OCI-LY3 (cell line): ENCODE data around the gene SHQ1.

Experiments used
- H2AFZ ChIP-seq: fragments of 200-600, 300-600 bp; shearing (Covaris generic); 2 replicates; pipeline ENCODE4 v1.6.0; 2014; ENCODE audit warnings: antibody characterized with exemption, low read depth, low read length
- H3K27ac ChIP-seq: fragments of 200-600, 300-600 bp; sonication (generic); 2 replicates; pipeline ENCODE4 v1.5.1; 2014; ENCODE audit warnings: mild to moderate bottlenecking, low read length, moderate library complexity, mixed read lengths
- H3K27me3 ChIP-seq: fragments of 200-600, 300-600 bp; sonication (generic); 2 replicates; pipeline ENCODE4 v1.6.1; 2014; ENCODE audit warnings: low read depth, low read length, mixed read lengths
- H3K36me3 ChIP-seq: fragments of 200-600, 300-600 bp; sonication (generic); replicated peaks from 2 replicates; pipeline ENCODE3; 2014; ENCODE audit warnings: low read depth, low read length, mixed read lengths
- H3K4me1 ChIP-seq: fragments of 300-600, 200-600 bp; sonication (generic); 2 replicates; pipeline ENCODE4 v1.6.1; 2014; ENCODE audit warnings: low read length, mixed read lengths
- H3K4me2 ChIP-seq: fragments of 200-600, 300-600 bp; sonication (generic); 2 replicates; pipeline ENCODE4 v1.6.1; 2014; ENCODE audit warnings: low read length, mixed read lengths
- H3K4me3 ChIP-seq: fragments of 300-600, 200-600 bp; sonication (generic); 2 replicates; pipeline ENCODE4 v1.5.1; 2014; ENCODE audit warnings: antibody characterized with exemption, mild to moderate bottlenecking, low read length, moderate library complexity
- H3K79me2 ChIP-seq: fragments of 300-600, 200-600 bp; shearing (Covaris generic); 2 replicates; pipeline ENCODE4 v1.6.1; 2014; ENCODE audit warnings: mild to moderate bottlenecking, low read length, mixed read lengths
- H3K9ac ChIP-seq: fragments of 300-600, 200-600 bp; shearing (Covaris generic); 2 replicates; pipeline ENCODE4 v1.6.0; 2014; ENCODE audit warnings: mild to moderate bottlenecking, low read length, moderate library complexity
- H3K9me3 ChIP-seq: fragments of 200-600, 300-600 bp; shearing (Covaris generic); 2 replicates; pipeline ENCODE4 v1.6.1; 2014; ENCODE audit warnings: low read length, mixed read lengths; ENCODE audit not compliant: insufficient read depth
- H4K20me1 ChIP-seq: fragments of 200-600, 300-600 bp; sonication (generic); 2 replicates; pipeline ENCODE4 v1.6.1; 2016; ENCODE audit warnings: low read length, mixed read lengths; ENCODE audit not compliant: insufficient read depth
- CTCF ChIP-seq: fragments of 200-600, 300-600 bp; sonication (generic); IDR thresholded peaks from 2 replicates; pipeline ENCODE4 v1.5.1; 2014; ENCODE audit warnings: antibody characterized with exemption, low read length, low read depth
- EZH2phosphoT487 ChIP-seq: fragments of 200-600 bp; shearing (Covaris generic); IDR thresholded peaks from 2 replicates; pipeline ENCODE4 v1.6.1; 2018; ENCODE audit warnings: antibody characterized with exemption, mixed run types, low read depth

Gene SHQ1

GRCh38 chr3:72887343-72887704 lies 39.1 kb upstream of the SHQ1 start:
- H3K36me3 ChIP-seq = no peaks in the 10 kb centered on the region
- no peaks in the 10 kb centered on the region for H3K9me3 ChIP-seq
- peaks cover 50% of the 10 kb centered on the region for H3K27me3 ChIP-seq
- H3K9ac ChIP-seq = peak overlapping the region; percentile 48
- H3K4me2 ChIP-seq = peak overlapping the region; percentile 95
- H3K4me3 ChIP-seq = peak overlapping the region; percentile 84
- peak overlapping the region; percentile 94 for H2AFZ ChIP-seq
- H3K27ac ChIP-seq = no peak overlapping the region
- TF ChIP-seq CTCF (no peak), EZH2phosphoT487 (no peak)
- H3K4me1 ChIP-seq = peaks cover 18% of the 10 kb centered on the region
- H4K20me1 ChIP-seq = no peaks in the 10 kb centered on the region
- H3K79me2 ChIP-seq = no peaks in the 10 kb centered on the region

- H3K79me2 ChIP-seq = no peaks in the 10 kb centered on the region
- TF ChIP-seq CTCF (no peak), EZH2phosphoT487 (no peak)
- H3K4me2 ChIP-seq = peak overlapping the region; percentile 29
- no peaks in the 10 kb centered on the region for H4K20me1 ChIP-seq
- H3K27ac ChIP-seq = no peak overlapping the region
- H2AFZ ChIP-seq = no peak overlapping the region
- no peak overlapping the region for H3K4me3 ChIP-seq
- H3K9ac ChIP-seq = no peak overlapping the region
- H3K27me3 ChIP-seq = peaks cover 25% of the 10 kb centered on the region
- no peaks in the 10 kb centered on the region for H3K36me3 ChIP-seq
- no peaks in the 10 kb centered on the region for H3K9me3 ChIP-seq
- H3K4me1 ChIP-seq = peaks cover 15% of the 10 kb centered on the region
Measured at GRCh38 chr3:72872183-72872582, 23.9 kb upstream of the SHQ1 start.

GRCh38 chr3:72862314-72863090 lies 14.3 kb upstream of the SHQ1 start:
- H2AFZ ChIP-seq = no peak overlapping the region
- H3K4me2 ChIP-seq = no peak overlapping the region
- H3K4me3 ChIP-seq = no peak overlapping the region
- no peaks in the 10 kb centered on the region for H3K79me2 ChIP-seq
- H4K20me1 ChIP-seq = no peaks in the 10 kb centered on the region
- TF ChIP-seq CTCF (no peak), EZH2phosphoT487 (no peak)
- no peaks in the 10 kb centered on the region for H3K4me1 ChIP-seq
- no peaks in the 10 kb centered on the region for H3K36me3 ChIP-seq
- H3K9me3 ChIP-seq = no peaks in the 10 kb centered on the region
- H3K9ac ChIP-seq = no peak overlapping the region
- peaks cover 21% of the 10 kb centered on the region for H3K27me3 ChIP-seq
- no peak overlapping the region for H3K27ac ChIP-seq

GRCh38 chr3:72860846-72861245 lies 12.6 kb upstream of the SHQ1 start:
- no peaks in the 10 kb centered on the region for H4K20me1 ChIP-seq
- H3K4me1 ChIP-seq = no peaks in the 10 kb centered on the region
- H2AFZ ChIP-seq = no peak overlapping the region
- peaks cover 16% of the 10 kb centered on the region for H3K27me3 ChIP-seq
- H3K4me2 ChIP-seq = no peak overlapping the region
- H3K27ac ChIP-seq = no peak overlapping the region
- H3K79me2 ChIP-seq = no peaks in the 10 kb centered on the region
- TF ChIP-seq EZH2phosphoT487 = no peak
- no peak for TF ChIP-seq CTCF
- H3K9ac ChIP-seq = no peak overlapping the region
- H3K9me3 ChIP-seq = no peaks in the 10 kb centered on the region
- no peaks in the 10 kb centered on the region for H3K36me3 ChIP-seq
- H3K4me3 ChIP-seq = no peak overlapping the region
